ENCODE data around the gene KAZN.

KAZN gene

DNA sequence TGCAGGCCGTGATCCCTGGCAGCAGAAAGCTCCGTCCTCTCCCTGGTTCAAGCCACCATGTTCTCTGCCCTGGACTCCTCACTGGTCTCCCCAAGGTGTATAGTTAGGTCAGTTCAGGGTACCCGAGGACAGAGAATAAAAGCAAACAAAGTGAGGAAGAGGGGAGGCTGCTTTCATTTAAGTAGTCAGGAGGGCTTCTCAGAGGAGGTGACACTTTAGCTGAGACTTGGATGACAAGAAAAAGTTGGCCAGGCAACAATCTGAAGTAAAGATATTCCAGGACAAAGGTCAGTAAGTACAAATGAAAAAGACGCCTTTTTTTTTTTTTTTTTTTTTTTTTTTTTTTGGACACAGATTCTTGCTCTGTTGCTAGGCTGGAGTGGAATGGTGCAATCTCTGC is 297.2 kb downstream of the KAZN start:
- TF ChIP-seq, protein P1, sequence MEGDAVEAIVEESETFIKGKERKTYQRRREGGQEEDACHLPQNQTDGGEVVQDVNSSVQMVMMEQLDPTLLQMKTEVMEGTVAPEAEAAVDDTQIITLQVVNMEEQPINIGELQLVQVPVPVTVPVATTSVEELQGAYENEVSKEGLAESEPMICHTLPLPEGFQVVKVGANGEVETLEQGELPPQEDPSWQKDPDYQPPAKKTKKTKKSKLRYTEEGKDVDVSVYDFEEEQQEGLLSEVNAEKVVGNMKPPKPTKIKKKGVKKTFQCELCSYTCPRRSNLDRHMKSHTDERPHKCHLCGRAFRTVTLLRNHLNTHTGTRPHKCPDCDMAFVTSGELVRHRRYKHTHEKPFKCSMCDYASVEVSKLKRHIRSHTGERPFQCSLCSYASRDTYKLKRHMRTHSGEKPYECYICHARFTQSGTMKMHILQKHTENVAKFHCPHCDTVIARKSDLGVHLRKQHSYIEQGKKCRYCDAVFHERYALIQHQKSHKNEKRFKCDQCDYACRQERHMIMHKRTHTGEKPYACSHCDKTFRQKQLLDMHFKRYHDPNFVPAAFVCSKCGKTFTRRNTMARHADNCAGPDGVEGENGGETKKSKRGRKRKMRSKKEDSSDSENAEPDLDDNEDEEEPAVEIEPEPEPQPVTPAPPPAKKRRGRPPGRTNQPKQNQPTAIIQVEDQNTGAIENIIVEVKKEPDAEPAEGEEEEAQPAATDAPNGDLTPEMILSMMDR (IDR thresholded peaks at IDR 0.05), result no peak
- Mint-ChIP-seq H3K27me3 (ENCODE audit: low read depth, poor library complexity) (peaks cover 12% of the 10 kb centered on the region), H3K4me1 (peaks cover 52% of the 10 kb centered on the region), H3K9me3 (no peaks in the 10 kb centered on the region), H3K36me3 (ENCODE audit: low read depth) (no peaks in the 10 kb centered on the region), H3K4me3 (no peak overlapping the region), H3K27ac (no peak overlapping the region)
- no peak for DNase-seq

DNA sequence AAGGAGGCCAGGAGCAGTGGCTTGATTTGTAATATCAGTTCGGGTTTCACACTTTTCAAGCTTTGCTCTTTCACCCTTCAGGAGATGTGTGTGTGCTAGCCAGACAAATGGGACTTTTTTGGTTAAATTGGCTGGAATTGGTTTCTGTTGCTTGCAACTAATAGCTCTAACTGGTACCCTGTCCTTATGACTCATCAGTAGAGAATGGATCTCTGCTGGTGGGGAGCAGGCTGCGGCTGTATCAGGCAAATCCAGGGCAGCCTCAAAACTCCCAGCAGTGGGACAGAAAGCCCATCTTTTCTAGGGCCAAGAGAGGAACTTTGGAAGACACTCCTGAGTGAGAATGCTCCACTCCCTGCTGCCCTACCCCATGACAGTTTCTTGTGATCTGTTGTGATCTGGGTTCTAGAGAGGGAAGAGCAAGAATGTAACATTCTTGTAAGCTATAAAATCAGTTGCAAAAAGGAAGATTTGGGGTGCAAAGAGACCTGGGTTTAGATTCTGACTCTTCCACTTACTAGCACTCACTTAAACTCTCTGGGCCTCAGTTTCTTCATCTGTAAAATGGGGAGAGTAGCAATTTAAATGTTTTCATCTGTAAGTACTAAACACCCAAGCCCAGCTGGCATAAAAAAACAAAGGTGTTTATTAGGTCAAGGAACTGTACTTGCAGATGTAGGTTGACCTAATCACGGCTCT is 298.0 kb downstream of the KAZN start:
- peaks cover 55% of the 10 kb centered on the region for H3K4me1 Mint-ChIP-seq
- TF ChIP-seq, protein P1 (IDR thresholded peaks at IDR 0.05), result no peak
- DNase-seq, result no peak
- no peak overlapping the region for H3K27ac Mint-ChIP-seq
- H3K27me3 Mint-ChIP-seq (ENCODE audit: low read depth, poor library complexity), result peaks cover 12% of the 10 kb centered on the region
- no peaks in the 10 kb centered on the region for H3K9me3 Mint-ChIP-seq
- H3K36me3 Mint-ChIP-seq (ENCODE audit: low read depth), result no peaks in the 10 kb centered on the region
- no peak overlapping the region for H3K4me3 Mint-ChIP-seq

DNA sequence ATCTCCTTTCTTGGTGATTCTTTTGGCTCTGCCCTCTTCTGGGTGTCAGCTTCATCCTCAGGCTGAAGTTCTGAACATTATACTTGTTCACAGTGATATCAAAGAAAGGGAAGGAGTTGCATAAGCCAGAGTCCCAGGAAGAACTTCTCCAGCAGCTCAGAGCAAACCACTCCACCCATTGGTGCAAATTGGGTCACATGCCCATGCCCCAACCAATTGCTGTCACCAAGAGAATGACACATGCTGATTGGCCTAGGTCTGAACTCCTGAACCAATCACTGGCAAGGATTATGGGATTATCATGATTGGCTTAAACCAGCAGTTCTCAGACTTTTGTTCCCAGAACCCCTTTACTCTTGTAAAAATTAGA is 298.6 kb downstream of the KAZN start:
- TF ChIP-seq, protein P1 (IDR thresholded peaks at IDR 0.05), result no peak
- Mint-ChIP-seq H3K9me3 (no peaks in the 10 kb centered on the region), H3K4me3 (no peak overlapping the region), H3K27ac (no peak overlapping the region), H3K36me3 (ENCODE audit: low read depth) (no peaks in the 10 kb centered on the region), H3K27me3 (ENCODE audit: low read depth, poor library complexity) (peaks cover 11% of the 10 kb centered on the region), H3K4me1 (peaks cover 52% of the 10 kb centered on the region)
- DNase-seq, result no peak

DNA sequence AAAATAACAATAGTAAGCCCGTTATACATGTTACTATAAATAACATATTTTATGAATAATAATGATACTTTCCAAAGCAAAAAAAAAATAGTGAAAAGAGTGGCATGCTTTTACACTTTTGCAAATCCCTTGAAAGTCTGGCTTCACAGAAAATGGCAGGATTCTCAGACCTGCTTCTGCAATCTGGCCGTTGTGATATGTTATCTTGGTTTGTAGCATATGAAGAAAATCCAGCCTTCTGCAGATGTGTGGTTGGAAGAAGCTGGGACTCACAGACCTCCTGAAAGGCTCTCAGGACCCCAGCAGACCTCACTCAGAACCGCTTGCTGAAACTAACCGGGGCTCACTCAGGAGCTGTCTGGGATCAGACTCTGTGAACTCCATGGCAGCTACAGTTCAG is 299.1 kb downstream of the KAZN start:
- no peak for DNase-seq
- Mint-ChIP-seq H3K36me3 (ENCODE audit: low read depth) (no peaks in the 10 kb centered on the region), H3K4me1 (peaks cover 47% of the 10 kb centered on the region)

DNA sequence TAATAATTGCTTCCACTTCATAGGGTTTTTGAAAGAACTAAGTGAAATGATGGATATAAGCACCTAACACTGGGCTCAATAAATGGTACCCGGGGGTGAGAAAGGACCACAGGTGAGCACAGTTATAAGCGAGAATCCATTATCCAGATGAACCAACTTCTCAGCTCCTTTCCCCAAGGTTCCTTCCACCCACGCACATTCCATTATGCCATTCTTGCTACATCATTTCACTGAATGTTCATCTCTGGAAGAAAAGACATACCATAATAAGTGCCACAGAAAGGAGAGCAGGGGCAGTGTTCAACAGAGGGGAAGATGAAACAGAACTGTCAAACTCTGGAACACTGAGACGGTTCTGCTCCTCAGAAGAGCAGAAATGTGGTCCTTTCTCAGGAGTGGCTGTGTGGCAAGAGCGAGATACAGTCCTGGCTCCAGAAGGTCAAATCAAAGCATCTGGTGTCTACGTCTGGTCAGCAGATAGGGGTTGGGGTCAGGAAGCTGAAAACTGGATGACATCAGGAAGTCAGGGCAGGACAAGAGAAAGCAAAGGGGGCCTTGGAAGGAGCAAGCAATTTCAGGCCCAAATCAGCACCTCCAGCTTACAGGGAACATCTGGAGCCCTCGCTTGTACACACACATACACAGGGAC is 299.6 kb downstream of the KAZN start:
- Mint-ChIP-seq H3K9me3 (no peaks in the 10 kb centered on the region), H3K36me3 (ENCODE audit: low read depth) (no peaks in the 10 kb centered on the region), H3K4me1 (peaks cover 42% of the 10 kb centered on the region), H3K4me3 (no peak overlapping the region), H3K27me3 (ENCODE audit: low read depth, poor library complexity) (peaks cover 7% of the 10 kb centered on the region), H3K27ac (no peak overlapping the region)
- DNase-seq, result no peak
- TF ChIP-seq, protein P1 (IDR thresholded peaks at IDR 0.05), result no peak

More for the DNA sequence above, 299.1 kb downstream of the KAZN start:
- Mint-ChIP-seq H3K9me3 (no peaks in the 10 kb centered on the region), H3K27ac (no peak overlapping the region), H3K4me3 (no peak overlapping the region), H3K27me3 (ENCODE audit: low read depth, poor library complexity) (peaks cover 7% of the 10 kb centered on the region)
- TF ChIP-seq, protein P1 (IDR thresholded peaks at IDR 0.05), result no peak

DNA sequence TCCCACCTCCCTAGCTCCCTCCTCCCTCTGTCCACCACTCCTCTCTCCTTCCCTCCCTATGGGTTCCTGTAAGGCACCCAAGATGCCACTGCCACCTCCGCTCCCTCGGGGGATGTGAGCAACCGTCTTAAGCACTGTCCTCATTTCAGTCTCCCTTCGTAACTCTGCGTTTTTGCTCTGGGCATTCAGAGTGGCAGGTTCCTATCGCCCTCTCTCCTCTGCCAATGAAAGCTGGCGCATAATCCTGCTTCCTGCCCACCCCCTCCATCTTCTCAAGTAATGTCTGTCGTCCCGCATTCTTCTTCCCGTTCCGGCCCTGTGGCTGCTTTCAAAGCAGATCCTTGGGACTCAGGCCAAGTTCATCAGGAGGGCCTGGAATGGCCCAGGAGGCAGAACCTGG is 301.2 kb downstream of the KAZN start:
- Mint-ChIP-seq H3K4me3 (no peak overlapping the region), H3K36me3 (ENCODE audit: low read depth) (no peaks in the 10 kb centered on the region), H3K4me1 (peaks cover 28% of the 10 kb centered on the region), H3K9me3 (no peaks in the 10 kb centered on the region), H3K27me3 (ENCODE audit: low read depth, poor library complexity) (peaks cover 7% of the 10 kb centered on the region), H3K27ac (no peak overlapping the region)
- DNase-seq, result no peak
- TF ChIP-seq, protein P1 (IDR thresholded peaks at IDR 0.05), result no peak

All from nephron progenitor cell (in vitro differentiated cells).